AG09309 (cell line): Measurements from ENCODE around the gene COL23A1.

Experiments used
- DNase-seq: peaks from one replicate; pipeline ENCODE4 v3.0.0-alpha.2; 2010; ENCODE audit warnings: low read depth
- H3K4me3 ChIP-seq: 2 replicates; pipeline ENCODE4 v1.5.1; 2011; ENCODE audit warnings: mild to moderate bottlenecking, low read depth, low read length, moderate library complexity; ENCODE audit not compliant: control insufficient read depth
- CTCF ChIP-seq: IDR thresholded peaks from 2 replicates; pipeline ENCODE4 v1.5.1; 2011; ENCODE audit warnings: mild to moderate bottlenecking, low read depth, low read length, inconsistent platforms; ENCODE audit not compliant: insufficient read depth, control insufficient read depth; ENCODE audit errors: missing control alignments

COL23A1 gene

DNA sequence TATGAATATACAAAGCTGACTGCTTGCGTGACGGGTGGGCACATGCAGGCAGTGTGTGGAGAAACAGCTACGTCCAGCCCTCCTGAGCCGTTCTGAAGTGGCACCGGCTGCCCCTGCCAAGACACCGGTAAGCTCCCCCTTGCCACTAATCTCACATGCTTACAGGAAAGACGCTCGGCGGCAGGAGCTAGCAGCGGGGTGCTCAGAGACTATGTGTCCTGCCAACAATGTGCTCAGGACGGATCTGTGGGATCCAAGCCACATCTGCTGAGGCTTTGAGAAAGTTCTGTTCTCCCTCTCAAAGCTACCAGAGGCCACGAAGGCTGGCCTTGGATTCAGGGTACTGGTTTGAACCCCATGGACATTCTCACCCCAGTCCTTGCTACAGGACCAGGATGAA is 200.4 kb downstream of the COL23A1 start:
- TF ChIP-seq CTCF, result no peak
- no peak overlapping the region for H3K4me3 ChIP-seq
- DNase-seq, result no peak

DNA sequence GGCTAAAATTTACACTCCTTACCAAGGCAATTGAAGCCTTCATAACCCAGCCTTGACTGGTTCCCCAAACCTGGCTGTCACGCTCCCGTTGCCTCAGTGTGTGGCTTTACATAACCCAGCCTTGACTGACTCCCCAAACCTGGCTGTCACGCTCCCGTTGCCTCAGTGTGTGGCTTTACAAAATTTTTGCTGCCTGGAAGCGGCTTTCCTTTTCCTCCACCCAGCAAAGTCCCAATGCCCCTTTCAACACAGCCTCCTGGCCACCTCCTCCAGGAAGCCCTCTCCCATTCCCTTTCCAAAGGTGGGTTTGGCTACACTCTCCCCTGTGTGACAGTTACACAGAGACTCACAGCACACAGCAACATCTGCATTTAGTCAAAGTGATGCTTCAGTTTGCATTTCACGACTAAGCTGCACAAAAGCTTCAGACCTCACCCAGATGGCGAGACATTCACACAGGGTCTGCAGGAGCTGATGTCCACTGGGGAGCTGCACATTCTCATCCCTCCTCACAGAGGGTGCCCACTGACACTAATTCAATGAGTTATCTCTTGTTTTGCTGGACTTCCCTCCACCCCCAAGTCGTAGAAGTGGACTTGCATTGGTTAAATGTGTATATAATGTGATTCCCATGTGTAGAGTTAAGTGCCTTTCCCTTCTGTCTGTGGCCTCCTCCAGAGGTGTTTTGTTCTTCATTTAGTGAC is 201.0 kb downstream of the COL23A1 start:
- TF ChIP-seq CTCF, result no peak
- no peak for DNase-seq
- no peak overlapping the region for H3K4me3 ChIP-seq

GRCh38 chr5:178388386-178389025 is 201.7 kb downstream of the COL23A1 start:
- DNase-seq, result no peak
- no peak for TF ChIP-seq CTCF

DNA sequence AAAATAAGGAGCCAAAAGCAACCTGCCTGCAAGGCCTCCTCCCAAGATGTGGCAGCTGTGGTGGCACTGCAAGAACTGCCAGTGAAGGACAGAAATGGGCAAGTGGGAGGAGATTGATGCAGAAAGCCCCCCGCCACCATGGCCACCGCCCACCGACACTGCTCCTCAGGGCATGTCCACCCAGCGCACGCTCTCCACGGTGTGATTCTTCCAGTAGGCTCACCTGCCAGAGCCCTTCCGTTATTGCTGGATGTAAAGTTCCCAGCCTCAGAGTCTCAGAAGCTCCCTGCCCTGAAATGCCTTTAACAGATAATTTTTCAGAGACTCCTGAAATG is 202.4 kb downstream of the COL23A1 start:
- DNase-seq, result no peak
- no peak overlapping the region for H3K4me3 ChIP-seq
- TF ChIP-seq CTCF, result no peak

More at GRCh38 chr5:178388386-178389025, 201.7 kb downstream of the COL23A1 start:
- no peak overlapping the region for H3K4me3 ChIP-seq

- DNase-seq, result no peak
- TF ChIP-seq CTCF, result no peak
- no peak overlapping the region for H3K4me3 ChIP-seq
Measured at GRCh38 chr5:178387061-178387855, 202.9 kb downstream of the COL23A1 start.

DNA sequence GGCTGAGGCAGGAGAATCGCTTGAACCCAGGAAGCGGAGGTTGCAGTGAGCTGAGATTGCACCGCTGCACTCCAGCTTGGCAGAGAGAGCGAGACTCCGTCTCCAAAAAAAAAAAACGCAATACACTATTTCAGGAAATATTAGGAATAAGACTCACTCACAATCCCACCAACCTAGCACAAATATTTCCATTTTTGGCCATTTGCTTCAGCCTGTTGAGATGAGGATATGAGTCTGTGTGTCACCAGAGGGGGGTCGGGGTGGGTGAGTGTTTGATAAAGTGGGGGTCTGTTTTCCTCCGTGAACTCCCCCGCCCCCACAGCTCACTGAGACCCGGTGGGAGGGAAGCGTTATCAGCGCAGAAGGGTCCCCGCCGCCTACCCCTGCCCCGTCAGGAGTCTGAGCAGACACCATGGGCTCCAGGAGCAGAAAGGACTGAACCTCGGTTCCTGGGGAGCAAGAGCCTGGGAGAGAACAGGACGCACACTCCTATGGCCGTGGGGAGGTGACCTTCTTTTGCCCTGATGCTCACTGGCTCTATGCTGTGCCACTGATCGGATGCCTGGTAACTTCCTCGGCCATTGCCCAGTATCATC is 203.8 kb downstream of the COL23A1 start:
- H3K4me3 ChIP-seq, result no peak overlapping the region
- TF ChIP-seq CTCF, result no peak
- DNase-seq, result no peak
